Effector CD4-positive, alpha-beta T cell (primary cell): ENCODE data around the gene SFI1.

Source experiments
- DNase-seq: peaks from one replicate; pipeline ENCODE4 v3.0.0-alpha.2; 2020

Gene SFI1

GRCh38 chr22:31602259-31602952 is 106.1 kb downstream of the SFI1 start:
- no peak for DNase-seq

GRCh38 chr22:31603081-31603525 is 106.8 kb downstream of the SFI1 start:
- DNase-seq = no peak

GRCh38 chr22:31603574-31603973 is 107.2 kb downstream of the SFI1 start:
- DNase-seq = no peak

- no peak for DNase-seq
Observed at GRCh38 chr22:31604137-31604705, 107.9 kb downstream of the SFI1 start.

GRCh38 chr22:31604746-31605705 is 108.7 kb downstream of the SFI1 start:
- no peak for DNase-seq

- DNase-seq = no peak
Observed at GRCh38 chr22:31605851-31606585, 109.7 kb downstream of the SFI1 start.

GRCh38 chr22:31607696-31608095 is 111.4 kb downstream of the SFI1 start:
- no peak for DNase-seq

- DNase-seq = no peak
Observed at GRCh38 chr22:31609716-31610115, 113.4 kb downstream of the SFI1 start.

GRCh38 chr22:31610611-31611010 is 114.3 kb downstream of the SFI1 start:
- DNase-seq = no peak

GRCh38 chr22:31611061-31611760 is 114.9 kb downstream of the SFI1 start:
- no peak for DNase-seq

- DNase-seq = no peak
Observed at GRCh38 chr22:31612891-31613285, 116.6 kb downstream of the SFI1 start.

- DNase-seq = no peak
Observed at GRCh38 chr22:31613286-31613903, 117.1 kb downstream of the SFI1 start.

- DNase-seq = no peak
Observed at GRCh38 chr22:31613904-31614296, 117.6 kb downstream of the SFI1 start.

GRCh38 chr22:31614781-31615490 is 118.6 kb downstream of the SFI1 start:
- no peak for DNase-seq

GRCh38 chr22:31615491-31615860 is 119.1 kb downstream of the SFI1 start:
- DNase-seq = no peak

- no peak for DNase-seq
Observed at GRCh38 chr22:31615940-31616314, 119.6 kb downstream of the SFI1 start.

- no peak for DNase-seq
Observed at GRCh38 chr22:31616315-31616980, 120.1 kb downstream of the SFI1 start.

- DNase-seq = no peak
Observed at GRCh38 chr22:31618057-31618456, 121.7 kb downstream of the SFI1 start.

- DNase-seq = no peak
Observed at GRCh38 chr22:31618471-31619176, 122.3 kb downstream of the SFI1 start.
